HG03139 (cell line): Measurements from ENCODE around the gene CTIF.

ENCODE experiments used
- ATAC-seq: cut with Tn5 transposase; IDR thresholded peaks from one replicate; pipeline ENCODE4 v1.9.1; 2021; ENCODE audit not compliant: unreplicated experiment

Gene CTIF

GRCh38 chr18:48742304-48742703, 203.5 kb downstream of the CTIF start:
- no peak for ATAC-seq

- ATAC-seq = no peak
Observed at GRCh38 chr18:48742706-48743475, 204.1 kb downstream of the CTIF start.

GRCh38 chr18:48743886-48744285, 205.1 kb downstream of the CTIF start:
- no peak for ATAC-seq

GRCh38 chr18:48745293-48745692, 206.5 kb downstream of the CTIF start:
- ATAC-seq = no peak

DNA sequence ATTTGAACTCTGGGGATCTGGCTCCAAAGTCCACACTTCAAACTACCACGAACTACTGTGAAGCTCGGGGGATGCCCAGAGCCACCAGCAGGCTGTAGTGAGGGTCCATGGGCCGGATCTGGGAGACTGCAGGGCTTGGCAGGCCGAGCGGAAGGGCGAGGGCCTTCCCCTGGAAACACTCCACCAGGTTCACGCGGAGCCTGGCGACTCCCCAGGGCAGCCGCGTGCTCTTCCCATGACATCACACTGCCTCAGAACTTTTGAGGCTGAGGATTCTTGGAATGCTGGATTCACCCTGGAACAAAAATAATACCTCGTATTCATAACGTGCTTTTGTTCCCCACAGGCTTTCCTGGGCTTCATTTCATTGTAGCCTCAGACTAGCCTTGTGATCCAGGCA, 210.9 kb downstream of the CTIF start:
- no peak for ATAC-seq

GRCh38 chr18:48750485-48751175, 211.8 kb downstream of the CTIF start:
- ATAC-seq = no peak

DNA sequence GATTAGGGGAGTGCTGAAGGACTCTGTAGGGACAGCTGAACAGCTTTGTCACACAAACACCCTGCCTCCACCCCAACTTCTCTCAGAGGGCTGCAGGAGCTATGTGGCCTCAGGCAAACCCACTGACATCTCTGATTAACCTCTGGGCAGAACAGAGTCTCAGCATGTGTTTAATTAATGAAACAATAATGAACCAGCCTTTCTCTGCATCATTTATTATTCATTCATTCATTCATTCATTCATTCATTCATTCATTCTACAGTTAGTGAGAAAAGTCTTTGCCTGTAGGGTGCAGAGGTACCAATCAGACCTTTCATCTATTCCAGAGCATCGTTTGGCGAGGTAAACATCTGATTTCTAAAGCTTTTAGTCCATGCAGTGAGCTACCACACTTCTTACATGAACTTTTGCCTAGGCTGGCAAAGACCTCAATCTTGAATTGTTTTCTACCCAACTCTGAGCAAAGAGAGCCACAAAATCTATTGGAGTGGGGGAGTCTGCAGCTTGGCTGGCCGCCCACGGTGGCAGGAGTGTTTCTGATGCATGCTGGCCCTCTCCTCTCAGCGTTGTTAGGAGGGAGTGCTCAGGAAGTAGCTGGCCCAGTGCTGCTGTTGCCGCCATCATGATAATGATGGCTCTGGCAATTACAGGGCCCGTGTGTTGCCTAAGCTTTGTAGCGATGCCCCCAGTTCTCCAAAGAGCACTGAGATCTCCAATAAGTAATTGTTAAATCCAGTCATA, 213.1 kb downstream of the CTIF start:
- ATAC-seq = no peak

DNA sequence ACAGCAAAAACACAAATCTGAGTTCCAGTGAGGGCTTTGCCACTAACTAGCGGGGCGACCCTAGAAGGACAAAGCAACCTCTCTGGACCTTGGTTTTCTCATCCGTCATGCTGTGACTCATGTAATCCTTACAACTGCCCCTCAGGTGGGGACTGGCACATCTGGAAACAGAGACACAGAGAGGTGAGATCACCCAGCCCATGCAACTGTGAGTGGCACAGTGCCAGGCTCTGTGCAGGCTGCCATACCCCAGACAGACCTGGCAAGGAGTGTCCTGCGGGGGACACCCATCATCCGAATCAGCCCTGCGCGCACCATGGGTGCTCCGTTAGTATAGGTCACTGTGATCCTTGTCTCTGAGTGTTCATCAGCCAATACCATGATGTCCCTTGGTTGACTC, 213.6 kb downstream of the CTIF start:
- ATAC-seq = no peak

DNA sequence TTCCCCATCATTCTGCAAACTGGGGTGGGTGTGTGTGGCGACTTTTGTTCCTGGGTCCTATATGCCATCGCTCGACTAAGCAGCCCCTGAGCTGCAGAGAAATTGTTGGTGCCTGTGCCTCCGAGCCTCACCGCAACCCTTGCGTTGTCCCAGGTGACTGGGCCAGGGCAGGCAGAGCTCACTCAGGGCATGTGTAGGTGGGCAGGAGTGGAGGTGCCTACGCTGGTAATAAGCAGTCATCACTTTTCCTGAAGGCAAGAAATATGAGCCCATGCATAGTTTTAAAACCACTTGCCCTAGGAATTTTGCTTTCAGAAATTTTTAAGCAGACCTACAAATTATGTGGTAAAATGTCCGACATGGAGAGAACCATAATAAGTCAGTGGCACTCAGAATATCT, 214.1 kb downstream of the CTIF start:
- ATAC-seq = no peak

- ATAC-seq = no peak
Observed at GRCh38 chr18:48753691-48754090, 214.9 kb downstream of the CTIF start.

DNA sequence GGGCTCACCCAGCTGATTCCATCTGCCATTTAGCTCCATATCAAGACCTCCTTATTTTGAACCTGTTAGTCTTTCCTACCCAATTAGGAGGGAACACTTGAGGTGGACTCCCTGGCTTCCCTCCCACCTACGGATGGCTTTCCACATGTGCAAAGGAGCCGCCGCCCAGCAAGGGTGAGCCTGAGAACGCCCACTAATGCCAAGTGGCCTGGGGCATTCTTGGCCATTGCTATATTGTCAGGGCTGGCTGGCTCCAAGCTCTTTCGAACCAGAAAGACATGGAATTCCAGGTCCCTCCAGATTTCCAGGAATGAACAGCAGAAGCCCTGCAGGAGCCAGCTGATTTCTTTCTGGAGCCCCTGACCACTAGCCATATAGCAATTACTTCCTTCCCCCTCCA, 215.7 kb downstream of the CTIF start:
- ATAC-seq = no peak

- ATAC-seq = no peak
Observed at GRCh38 chr18:48754993-48755473, 216.2 kb downstream of the CTIF start.

DNA sequence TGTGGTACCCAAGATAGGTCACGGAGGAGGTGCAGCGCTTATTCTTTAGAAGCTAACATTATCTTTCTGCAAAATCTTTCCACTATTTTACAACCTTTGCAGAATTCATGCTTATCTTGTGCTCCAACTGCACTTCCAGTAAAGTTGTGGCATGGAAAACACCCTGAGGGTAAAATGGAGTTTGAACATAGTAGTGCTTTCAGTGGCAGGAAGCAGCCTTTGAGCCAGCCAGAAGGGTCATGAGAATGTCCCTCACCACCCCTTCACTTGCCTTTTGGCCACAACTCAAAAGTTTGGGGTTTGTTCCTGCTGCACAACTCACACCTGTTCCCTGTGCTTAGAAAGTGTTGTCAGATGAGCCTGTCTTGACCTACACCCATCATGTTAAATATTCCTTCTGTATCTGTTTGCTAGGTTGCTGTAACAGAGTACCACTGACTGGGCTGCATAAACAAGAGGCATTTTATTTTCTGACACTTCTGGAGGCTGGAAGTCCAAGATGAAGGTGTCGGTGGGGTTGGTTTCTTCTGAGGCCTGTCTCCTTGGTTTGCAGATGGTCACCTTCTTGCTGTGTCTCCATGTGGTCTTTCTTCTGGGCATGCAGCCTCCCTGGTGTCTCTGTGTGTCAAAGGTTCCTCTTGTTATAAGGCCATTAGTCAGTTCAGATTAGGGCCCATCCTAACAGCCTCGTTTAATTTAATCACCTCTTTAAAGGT, 217.8 kb downstream of the CTIF start:
- no peak for ATAC-seq

- no peak for ATAC-seq
Observed at GRCh38 chr18:48757367-48757766, 218.5 kb downstream of the CTIF start.

GRCh38 chr18:48757906-48758305, 219.1 kb downstream of the CTIF start:
- no peak for ATAC-seq

GRCh38 chr18:48761582-48761981, 222.8 kb downstream of the CTIF start:
- ATAC-seq = no peak

DNA sequence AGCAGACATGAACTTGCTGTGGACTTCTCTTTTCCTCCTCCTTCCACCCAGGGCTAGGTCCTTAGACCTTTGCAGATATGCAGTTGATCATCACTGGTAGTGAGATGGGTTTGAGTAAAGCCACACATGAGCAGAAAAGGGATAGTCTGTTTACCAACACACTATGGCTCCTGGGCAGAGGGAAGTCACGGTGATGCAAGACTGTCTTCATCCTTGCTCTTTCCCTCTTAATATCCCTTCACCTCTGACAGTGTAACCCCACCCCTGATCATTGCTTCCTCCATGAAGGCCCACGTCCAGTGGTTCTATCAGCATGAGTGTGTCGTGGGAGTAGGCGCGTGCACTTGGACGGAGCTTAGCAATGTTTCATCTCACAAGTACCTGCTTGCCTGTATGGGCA, 223.2 kb downstream of the CTIF start:
- ATAC-seq = no peak

DNA sequence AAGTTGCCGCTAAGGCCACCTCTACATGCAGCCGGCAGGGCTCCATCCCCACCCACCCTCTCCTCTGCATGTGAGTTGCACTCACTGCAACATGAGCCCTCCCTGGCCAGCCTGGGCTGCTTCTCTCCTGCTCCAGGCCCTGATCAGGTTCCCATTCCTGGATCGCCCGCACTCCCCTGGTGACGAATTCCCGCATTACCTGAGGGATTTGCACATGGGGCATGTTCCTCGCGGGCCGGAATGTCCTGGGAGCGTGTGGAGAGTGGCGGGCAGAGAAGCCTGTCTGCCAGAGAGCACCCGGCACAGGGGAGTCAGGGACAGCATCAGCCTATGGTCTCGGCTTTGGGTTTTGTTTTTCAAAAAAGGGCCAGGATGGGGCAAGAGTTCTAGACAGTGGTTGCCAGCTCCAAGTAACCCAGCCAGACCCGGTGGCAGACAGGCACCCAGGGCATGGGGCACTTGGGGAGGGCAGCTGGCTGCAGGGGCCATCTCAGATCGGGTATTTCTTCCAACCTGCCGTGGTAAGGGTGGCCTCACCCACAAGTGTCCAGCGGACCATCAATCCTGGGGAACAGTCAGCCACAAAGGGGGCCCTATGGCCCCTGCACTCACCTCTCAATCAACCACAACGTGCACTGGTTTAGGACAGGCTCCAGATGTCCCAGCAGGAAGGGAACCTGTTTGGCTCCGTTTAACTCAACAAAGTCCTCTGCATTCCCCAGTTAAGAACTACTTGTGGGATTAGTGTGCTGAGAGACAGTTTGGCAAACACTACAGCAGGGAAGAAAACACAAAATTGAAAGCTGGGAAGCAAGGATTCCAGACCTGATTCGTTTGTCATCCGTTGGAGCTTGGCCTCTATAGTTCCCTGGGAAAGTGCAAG, 224.2 kb downstream of the CTIF start:
- ATAC-seq = no peak

GRCh38 chr18:48763719-48764100, 224.9 kb downstream of the CTIF start:
- no peak for ATAC-seq

GRCh38 chr18:48765053-48765452, 226.2 kb downstream of the CTIF start:
- no peak for ATAC-seq
